Muscle of leg (tissue), 11 donors: Measurements from ENCODE around the gene TYW1B. TPM values are rescaled to one million over a fixed set of nuclear protein-coding genes. Genes with fewer than 3 reads are reported as not detected.
"Not testable (repeated sequence)": the region's sequence is repeated elsewhere in the genome, so short reads cannot be mapped to it uniquely, and the experiment has no call there.

Experiments used
- DNase-seq: peaks from one replicate; pipeline ENCODE4 v3.0.0; 2013
- H3K27ac ChIP-seq: one replicate; pipeline ENCODE4 v1.5.1; 2013; ENCODE audit warnings: mild to moderate bottlenecking, low read length, control low read depth
- H3K27me3 ChIP-seq: one replicate; pipeline ENCODE4 v1.6.1; 2013; ENCODE audit warnings: low read length; ENCODE audit not compliant: control insufficient read depth, insufficient read depth
- H3K36me3 ChIP-seq: one replicate; pipeline ENCODE4 v1.6.1; 2013; ENCODE audit warnings: low read length; ENCODE audit not compliant: control insufficient read depth, insufficient read depth
- H3K4me1 ChIP-seq: one replicate; pipeline ENCODE4 v1.6.1; 2013; ENCODE audit warnings: low read length; ENCODE audit not compliant: control insufficient read depth, insufficient read depth
- H3K4me3 ChIP-seq: one replicate; pipeline ENCODE4 v1.5.1; 2013; ENCODE audit warnings: low read length, control low read depth
- H3K9me3 ChIP-seq: replicated peaks from 2 replicates; pipeline ENCODE4 v1.6.1; 2013; ENCODE audit warnings: low read depth, low read length; ENCODE audit not compliant: control insufficient read depth
- WGBS: methylation state at CpG from one replicate; pipeline ENCODE4 v1.1.5; 2013; ENCODE audit warnings: missing lambda C conversion rate; ENCODE audit not compliant: insufficient coverage; 5-methylcytosine and 5-hydroxymethylcytosine counted together
- polyA plus RNA-seq, 8 donors: library from polyadenylated mRNA; unstranded; fragments of 120-200 nt; gene quantifications; one replicate each; pipeline versions ENCODE4 v1.2.1 to v1.2.3, GENCODE V29; 2013; ENCODE audit warnings: inconsistent platforms in 1 of 8, low replicate concordance in 1 of 8; ENCODE audit not compliant: insufficient read length in 8 of 8, insufficient read depth in 1 of 8
- total RNA-seq: library from RNA; stranded (reverse); fragments of 120-200 nt; gene quantifications from one replicate; pipeline ENCODE4 v1.2.4, GENCODE V29; 2013

Gene TYW1B
- total and polyA plus RNA-seq, 9 donors = 3.0 to 10.3 (median 4.6) TPM

DNA sequence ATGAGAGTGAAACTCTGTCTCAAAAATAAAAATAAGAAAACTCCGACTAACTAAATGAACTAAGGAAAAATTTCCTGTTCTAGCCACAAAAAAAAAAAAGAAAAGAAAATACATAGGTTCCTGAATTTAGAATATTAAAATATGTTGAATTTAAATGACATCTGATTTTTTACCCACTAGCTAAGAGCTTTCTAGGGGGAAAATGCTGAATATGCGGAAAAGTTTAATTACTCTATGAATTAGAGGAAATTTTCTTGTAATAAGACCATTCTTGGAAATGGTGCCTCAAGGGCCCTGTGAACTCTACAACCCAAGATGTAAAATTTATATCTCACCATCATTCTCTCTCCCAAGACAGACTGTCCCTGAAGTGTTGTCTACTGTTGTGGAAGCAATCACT lies 250.9 kb downstream of the TYW1B start:
- H3K4me3 ChIP-seq = no peak overlapping the region
- no peaks in the 10 kb centered on the region for H3K36me3 ChIP-seq
- peaks cover 6% of the 10 kb centered on the region for H3K4me1 ChIP-seq
- no peaks in the 10 kb centered on the region for H3K27me3 ChIP-seq
- no peaks in the 10 kb centered on the region for H3K9me3 ChIP-seq
- peak; percentile 21 for DNase-seq
- WGBS = no CpG with 5 or more reads among the region's 2 CpGs
- H3K27ac ChIP-seq = no peak overlapping the region

DNA sequence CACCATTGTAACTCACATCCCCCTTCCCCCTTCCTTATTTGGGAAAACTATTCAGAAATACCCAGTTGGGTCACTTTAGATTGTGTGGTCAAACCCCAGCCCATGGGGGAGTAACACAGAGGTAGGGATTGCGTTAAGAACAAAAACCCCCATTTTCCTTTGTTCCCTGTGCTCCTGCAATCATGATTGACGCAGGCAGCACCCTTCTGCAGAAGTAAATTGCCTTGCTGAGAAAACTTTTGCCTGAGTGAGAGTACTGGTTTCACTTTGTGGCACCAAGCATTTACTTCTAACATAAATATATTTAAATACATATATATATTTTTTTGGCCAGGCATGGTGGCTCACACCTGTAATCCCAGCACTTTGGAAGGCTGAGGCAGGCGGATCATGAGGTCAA lies 266.0 kb downstream of the TYW1B start:
- not testable (repeated sequence) for H3K27ac ChIP-seq, H3K27me3 ChIP-seq, H3K4me3 ChIP-seq, H3K36me3 ChIP-seq, DNase-seq, H3K4me1 ChIP-seq, H3K9me3 ChIP-seq
- WGBS = no CpG with 5 or more reads among the region's 3 CpGs

DNA sequence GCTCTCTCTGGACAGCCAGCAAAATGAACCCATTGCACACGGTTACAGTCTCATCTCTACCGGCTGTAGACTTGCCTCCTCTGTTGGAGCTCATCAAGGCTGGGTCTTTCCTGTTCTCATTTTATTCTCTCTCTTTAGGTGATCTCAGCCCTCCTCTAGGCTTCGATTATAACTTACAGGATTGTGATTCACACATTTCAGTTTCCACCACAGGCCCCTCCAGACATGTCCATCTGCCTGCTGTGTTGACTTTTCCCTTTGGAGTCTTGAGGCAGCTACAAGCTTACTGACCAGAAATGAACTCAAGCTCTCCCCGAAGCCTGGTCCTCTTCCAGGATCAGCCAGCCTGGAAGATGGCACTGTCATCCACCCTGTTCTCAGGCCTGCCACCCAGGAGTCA lies 268.5 kb downstream of the TYW1B start:
- WGBS = 87% methylated on average over 2 of the region's 4 CpGs
- H3K27ac ChIP-seq, H3K4me1 ChIP-seq, H3K27me3 ChIP-seq, H3K9me3 ChIP-seq, H3K4me3 ChIP-seq, DNase-seq, H3K36me3 ChIP-seq: not testable (repeated sequence)

DNA sequence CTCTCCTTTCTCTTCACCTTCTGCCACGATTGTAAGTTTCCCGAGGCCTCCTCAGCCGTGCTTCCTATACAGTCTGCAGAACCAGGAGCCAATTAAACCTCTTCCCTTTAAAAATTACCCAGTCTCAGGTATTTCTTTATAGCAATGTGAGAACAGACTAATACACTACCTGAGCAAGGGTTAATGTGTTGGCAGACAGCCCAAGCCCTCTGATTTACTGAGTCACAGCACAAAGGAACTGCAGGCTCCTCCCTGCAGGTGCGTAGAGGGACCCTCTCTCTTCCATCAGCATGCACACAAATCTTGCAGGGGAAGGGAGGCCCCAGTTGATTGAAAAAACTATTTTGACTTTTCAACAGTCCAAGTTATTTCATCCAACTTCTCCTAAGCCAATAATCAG lies 271.3 kb downstream of the TYW1B start:
- not testable (repeated sequence) for H3K36me3 ChIP-seq, H3K27me3 ChIP-seq, H3K27ac ChIP-seq, H3K9me3 ChIP-seq, H3K4me3 ChIP-seq, DNase-seq, H3K4me1 ChIP-seq
- WGBS = no CpG with 5 or more reads among the region's 4 CpGs

DNA sequence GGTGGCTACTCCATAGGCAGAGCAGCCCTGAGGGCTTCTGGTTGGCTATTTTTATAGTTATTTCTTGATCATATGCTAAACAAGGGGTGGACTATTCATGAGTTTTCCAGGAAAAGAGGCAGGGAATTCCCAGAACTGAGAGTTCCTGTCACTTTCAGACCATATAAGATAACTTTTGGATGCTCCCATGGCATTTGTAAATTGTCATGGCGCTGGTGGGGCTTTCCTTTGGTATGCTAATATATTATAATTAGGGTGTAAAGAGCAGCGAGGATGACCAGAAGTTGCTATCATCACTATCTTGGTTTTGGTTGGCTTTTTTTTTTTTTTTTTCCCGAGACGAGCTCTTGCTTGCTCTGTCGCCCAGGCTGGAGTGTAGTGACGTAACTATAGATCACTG lies 272.8 kb downstream of the TYW1B start:
- H3K27me3 ChIP-seq, DNase-seq, H3K4me3 ChIP-seq, H3K4me1 ChIP-seq, H3K27ac ChIP-seq, H3K36me3 ChIP-seq, H3K9me3 ChIP-seq: not testable (repeated sequence)
- no CpG with 5 or more reads among the region's 6 CpGs for WGBS

DNA sequence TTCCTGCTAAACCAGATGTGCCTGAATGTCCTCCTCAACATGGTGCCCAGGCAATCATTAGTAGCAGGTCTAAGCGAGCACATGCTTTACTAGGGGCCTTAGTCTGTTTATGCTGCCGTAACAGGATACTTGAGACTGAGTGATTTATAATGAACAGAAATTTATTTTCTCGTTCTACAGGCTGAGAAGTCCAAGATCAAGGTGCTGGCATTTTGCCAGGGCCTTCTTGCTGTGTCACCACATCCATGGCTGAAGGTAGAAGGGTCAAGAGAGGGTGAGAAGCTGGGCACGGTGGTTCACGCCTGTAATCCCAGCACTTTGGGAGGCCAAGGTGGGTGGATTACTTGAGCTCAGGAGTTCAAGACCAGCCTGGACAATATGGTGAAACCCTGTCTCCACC lies 273.6 kb downstream of the TYW1B start:
- not testable (repeated sequence) for H3K4me1 ChIP-seq, DNase-seq, H3K27ac ChIP-seq, H3K27me3 ChIP-seq, H3K9me3 ChIP-seq, H3K36me3 ChIP-seq, H3K4me3 ChIP-seq
- WGBS = 69% methylated on average over 2 of the region's 5 CpGs

DNA sequence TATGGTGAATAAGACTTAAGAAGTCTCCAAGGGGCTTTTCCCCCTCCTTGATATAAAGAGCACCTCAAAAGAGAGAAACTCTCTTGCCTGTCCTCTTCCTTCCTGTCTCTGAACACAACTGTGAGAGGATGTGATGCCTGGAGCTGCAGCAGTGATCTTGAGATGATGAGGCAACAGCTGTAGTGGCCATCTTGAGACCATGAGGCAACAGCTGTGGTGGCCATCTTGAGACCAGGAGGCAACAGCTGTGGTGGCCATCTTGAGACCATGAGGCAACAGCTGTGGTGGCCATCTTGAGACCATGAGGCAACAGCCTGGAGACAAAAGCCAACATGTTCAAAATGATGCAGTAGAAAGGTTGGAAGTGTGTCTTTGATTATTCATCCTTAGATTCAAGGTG lies 277.5 kb downstream of the TYW1B start:
- not testable (repeated sequence) for H3K4me1 ChIP-seq, DNase-seq, H3K4me3 ChIP-seq, H3K36me3 ChIP-seq, H3K27ac ChIP-seq, H3K9me3 ChIP-seq, H3K27me3 ChIP-seq

DNA sequence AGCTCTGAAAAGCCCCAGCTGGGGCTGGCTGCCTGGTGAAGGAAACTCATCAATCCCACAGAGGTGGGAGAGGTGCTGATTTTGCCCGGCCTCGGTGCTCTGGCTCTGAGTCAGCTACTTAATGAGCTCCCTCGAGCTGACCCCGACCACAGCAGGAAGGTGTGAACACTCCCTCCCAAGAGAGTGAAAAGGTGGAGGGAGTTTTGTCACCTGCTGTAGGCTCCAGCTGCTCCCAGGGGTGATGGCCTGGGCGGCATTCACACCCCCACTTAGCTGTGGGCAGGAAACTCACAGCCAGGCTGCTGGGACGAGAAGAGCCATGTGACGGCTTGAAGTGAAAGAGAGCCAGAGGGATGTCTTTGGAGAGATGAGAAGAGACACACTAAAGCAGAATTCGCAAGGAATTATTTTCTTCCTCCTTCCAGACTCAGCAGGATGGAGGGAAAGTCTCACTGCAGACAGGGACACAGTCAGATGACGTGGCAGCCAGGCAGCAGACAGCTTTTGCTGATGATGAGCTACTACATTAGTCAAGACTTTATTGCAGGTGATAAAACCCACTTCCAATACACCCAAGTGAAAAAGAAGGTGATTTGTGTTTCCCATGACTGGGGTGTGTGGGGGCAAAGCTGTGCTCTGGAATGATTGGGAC lies 281.3 kb downstream of the TYW1B start:
- not testable (repeated sequence) for H3K36me3 ChIP-seq, H3K4me3 ChIP-seq
- WGBS = no CpG with 5 or more reads among the region's 9 CpGs

DNA sequence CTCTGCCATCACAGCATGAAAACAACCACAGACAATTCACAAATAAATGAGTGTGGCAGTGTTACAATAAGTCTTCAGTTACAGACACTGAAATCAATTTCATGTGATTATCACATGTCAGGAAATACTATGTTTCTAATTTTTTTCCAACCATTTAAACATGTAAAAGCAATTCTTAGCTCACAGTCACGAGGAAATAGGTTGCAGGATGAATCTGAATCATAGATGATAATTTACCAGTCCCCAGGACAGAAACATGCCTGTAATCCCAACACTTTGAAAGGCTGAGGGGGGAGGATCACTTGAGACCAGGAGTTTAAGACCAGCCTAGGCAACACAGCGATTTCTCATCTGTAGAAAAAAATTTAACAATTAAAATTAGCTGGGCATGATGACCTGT lies 283.5 kb downstream of the TYW1B start:
- not testable (repeated sequence) for H3K9me3 ChIP-seq, H3K4me1 ChIP-seq, H3K36me3 ChIP-seq, H3K4me3 ChIP-seq, H3K27me3 ChIP-seq, H3K27ac ChIP-seq
- DNase-seq = peak; percentile 25
- WGBS = no CpG with 5 or more reads among the region's 2 CpGs

More for the DNA sequence above, 281.3 kb downstream of the TYW1B start:
- H3K27me3 ChIP-seq, H3K4me1 ChIP-seq, H3K27ac ChIP-seq, H3K9me3 ChIP-seq: not testable (repeated sequence)
- peak; percentile 34 for DNase-seq

DNA sequence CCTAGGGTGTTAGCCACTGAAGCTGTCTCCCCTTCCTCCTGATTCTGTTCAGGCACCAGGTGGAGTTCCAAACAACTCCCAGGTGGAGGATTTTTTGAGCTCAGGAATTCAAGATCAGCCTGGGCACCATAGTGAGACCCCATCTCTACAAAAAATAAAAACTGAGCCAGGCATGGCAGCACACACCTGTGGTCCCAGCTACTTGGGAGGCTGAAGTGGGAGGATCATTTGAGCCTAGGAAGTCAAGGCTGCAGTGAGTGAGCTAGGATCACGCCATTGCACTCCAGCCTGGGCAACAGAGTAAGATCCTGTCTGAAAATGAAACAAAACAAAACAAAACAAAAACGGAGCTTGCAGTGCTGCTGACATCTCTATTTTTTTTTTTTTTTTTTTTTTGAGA lies 287.1 kb downstream of the TYW1B start:
- WGBS = no CpG with 5 or more reads among the region's 2 CpGs
- H3K27ac ChIP-seq = no peak overlapping the region
- DNase-seq = no peak

DNA sequence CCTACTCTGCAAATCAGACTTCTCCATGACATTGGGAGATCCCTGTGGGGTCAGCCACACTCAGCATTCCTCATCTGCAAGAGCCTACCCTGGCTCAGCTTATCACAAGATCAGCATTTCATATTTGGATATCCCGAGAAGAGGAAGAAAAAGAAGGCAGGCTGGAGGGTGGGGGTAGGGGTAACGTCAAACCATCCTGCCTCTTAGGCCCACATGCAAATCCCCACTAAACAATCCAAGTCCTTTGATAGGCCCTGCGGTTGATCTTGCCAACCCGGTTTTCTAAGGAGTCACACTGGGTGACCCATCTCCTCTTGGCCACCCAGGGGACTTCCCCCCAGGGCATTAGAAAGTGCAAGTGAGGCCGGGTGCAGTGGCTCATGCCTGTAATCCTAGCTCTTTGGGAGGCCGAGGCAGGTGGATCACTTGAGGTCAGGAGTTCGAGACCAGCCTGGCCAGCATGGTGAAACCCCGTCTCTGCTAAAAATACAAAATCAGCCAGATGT lies 287.8 kb downstream of the TYW1B start:
- WGBS = 69% methylated on average over 5 of the region's 8 CpGs
- no peak for DNase-seq
- H3K36me3 ChIP-seq = no peaks in the 10 kb centered on the region
- no peak overlapping the region for H3K27ac ChIP-seq
- H3K4me3 ChIP-seq = no peak overlapping the region
- H3K4me1 ChIP-seq = no peaks in the 10 kb centered on the region
- no peaks in the 10 kb centered on the region for H3K27me3 ChIP-seq
- no peaks in the 10 kb centered on the region for H3K9me3 ChIP-seq

More for the DNA sequence above, 287.1 kb downstream of the TYW1B start:
- Histone ChIP-seq H3K4me1 (no peaks in the 10 kb centered on the region), H3K36me3 (no peaks in the 10 kb centered on the region), H3K9me3 (no peaks in the 10 kb centered on the region), H3K4me3 (no peak overlapping the region), H3K27me3 (no peaks in the 10 kb centered on the region)
